Measurements from ENCODE around the gene ZC3H12A.
A peak's percentile ranks its signal among the peaks of the same experiment; 100 is the strongest.
"Not testable (repeated sequence)": the region's sequence is repeated elsewhere in the genome, so short reads cannot be mapped to it uniquely, and the experiment has no call there.

ZC3H12A gene

DNA sequence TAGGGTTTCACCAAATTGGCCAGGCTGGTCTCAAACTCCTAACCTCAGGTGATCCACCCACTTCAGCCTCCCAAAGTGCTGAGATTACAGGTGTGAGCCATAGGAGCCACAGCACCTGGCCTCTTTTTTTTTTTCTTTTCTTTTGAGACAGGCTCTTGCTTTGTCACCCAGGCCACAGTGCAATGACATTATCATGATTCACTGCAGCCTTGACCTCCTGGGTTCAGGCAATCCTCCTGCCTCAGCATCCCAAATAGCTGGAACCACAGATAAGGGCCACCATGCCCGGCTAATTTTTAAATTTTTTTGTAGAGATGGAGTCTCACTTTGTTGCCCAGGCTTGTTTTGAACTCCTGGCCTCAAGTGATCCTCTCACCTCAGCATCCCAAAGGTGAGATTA lies 55.5 kb downstream of the ZC3H12A start:
- H3K4me3 ChIP-seq, H3K27ac ChIP-seq: not testable (repeated sequence)

DNA sequence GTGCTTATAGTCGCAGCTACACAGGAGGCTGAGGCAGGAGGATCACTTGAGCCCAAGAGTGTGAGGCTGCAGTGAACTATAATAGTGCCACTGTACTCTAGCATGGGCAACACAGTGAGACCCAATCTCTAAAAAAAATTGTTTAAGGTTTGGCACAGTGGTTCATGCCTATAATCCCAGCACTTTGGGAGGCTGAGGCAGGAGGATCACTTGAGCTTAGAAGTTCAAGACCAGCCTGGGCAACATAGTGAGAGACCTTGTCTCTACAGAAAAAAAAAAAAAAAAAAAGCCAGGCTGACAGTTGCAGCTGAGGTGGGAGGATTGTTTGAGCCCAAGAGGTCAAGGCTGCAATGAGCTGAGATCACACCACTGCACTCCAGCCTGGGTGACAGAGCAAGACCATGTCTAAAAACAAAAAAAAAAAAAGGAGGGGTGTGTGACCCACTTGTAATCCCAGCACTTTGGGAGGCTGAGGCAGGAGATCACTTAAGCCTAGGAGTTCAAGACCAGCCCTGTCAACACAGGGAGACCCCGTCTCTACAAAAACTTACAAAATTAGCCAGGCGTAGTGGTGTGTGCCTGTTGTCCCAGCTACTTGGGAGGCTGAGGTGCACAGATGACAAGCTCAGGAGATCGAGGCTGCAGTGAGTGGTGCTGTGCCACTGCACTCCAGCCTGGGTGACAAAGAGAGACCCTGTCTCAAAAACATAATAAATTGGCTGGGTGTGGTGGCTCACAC lies 58.2 kb downstream of the ZC3H12A start:
- H3K4me3 ChIP-seq, H3K27ac ChIP-seq: not testable (repeated sequence)

DNA sequence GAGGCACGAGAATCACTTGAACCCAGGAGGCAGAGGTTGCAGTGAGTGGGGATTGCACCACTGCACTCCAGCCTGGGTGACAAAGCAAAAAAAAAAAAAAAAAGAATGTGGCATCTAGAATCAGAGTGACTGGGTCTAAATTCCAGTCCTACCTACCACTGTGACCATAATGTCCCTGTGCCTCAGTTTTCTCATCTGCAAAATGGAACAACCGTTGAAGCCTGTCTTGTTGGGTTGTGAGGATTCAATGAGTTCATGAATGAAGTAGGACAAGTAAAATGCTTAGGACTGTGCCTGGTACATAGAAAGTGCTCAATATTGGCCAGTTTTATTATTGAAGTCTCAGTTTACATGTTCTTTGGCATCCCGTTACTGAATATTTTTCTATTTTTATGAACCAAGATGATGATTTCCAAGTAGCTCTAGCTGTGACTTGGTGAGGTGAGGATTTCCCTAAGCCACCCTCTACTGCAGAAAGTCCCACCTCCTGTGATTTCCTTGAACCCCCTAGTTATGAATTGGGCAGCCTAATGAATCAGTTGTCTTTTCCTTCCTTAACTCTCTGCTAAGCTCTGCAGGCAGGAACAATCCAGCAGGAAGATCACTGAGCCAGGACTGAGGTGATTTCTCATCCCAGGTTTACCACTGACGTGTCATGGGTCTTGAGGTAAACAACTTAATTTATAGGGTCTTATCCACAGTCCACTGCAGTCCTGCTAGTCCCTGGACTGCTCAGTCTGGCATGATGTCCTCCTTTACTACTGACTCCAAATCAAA lies 59.1 kb downstream of the ZC3H12A start:
- Histone ChIP-seq H3K27ac (peak overlapping the region in 7 of 21 experiments; percentile 30 to 57 (median 44)), H3K4me3 (no peak overlapping the region)
